ENCODE measurements around the gene TRAPPC3.
"Not testable (repeated sequence)": the region's sequence is repeated elsewhere in the genome, so short reads cannot be mapped to it uniquely, and the experiment has no call there.

TRAPPC3 gene

DNA sequence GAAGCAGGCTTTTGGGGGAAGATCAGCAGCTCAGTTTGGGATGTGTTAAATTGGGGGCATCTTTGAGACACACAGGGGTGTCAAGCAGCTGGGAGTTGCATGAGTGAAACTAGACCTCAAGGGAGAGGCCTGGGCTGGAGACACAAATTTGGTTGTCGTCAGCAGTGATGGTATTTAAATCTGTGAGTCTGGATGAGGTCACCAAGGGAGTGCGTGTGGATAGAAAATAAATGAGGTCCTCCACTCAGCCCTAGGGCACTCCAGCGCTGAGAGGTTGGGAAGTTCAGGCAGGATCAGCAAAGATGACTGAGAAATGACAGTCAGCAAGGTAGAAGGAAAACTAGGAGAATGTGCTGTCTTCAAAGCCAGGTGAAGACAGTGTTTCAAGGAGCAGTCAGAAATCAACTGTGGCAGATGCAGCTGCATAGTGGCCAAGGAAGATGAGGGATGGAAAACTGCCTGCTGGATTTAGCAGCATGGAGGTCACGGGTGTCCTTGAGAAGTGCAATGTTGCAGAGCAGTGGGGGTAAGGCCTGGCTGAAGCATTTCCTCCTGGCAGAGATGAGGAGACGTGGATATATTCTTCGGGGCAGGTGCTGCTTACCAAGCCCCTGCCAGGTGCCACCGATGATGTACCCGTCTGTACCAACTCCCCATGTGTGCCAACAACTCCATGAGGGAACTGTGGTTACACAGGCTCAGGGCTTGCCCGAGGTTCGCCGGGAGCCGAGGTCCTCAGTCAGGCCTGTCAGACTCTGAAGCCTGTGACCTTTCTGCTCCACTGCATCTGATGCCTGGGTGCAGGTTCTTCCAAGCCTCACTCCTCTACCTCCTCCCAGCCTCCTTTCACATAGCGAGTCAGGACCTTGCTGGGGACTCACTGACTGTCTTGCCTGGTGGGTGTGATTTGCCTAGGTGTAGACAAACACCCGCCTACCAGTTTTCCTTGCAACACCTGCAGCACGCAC lies 17.9 kb upstream of the TRAPPC3 start:
- in situ Hi-C loops (cut with HindIII; ENCODE audit: low sequenced_read_pairs): no loop called here

DNA sequence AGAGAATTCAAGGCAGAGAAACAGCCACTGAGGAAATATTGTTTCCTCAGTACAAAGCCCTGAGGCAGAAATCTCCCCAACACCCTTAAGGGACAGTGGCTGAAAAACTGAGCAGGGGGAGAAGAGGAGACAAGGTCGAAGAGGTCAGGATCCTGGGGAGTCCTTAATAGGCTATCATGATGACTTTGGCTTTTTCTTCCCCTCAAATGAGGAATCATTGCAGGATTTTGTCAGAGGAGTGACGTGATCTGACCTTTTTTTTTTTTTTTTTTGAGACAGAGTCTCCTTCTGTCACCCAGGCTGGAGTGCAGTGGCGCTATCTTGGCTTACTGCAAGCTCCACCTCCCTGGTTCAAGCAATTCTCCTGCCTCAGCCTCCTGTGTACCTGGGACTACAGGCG lies 16.9 kb upstream of the TRAPPC3 start:
- in situ Hi-C loops (cut with HindIII; ENCODE audit: low sequenced_read_pairs): no loop called here

DNA sequence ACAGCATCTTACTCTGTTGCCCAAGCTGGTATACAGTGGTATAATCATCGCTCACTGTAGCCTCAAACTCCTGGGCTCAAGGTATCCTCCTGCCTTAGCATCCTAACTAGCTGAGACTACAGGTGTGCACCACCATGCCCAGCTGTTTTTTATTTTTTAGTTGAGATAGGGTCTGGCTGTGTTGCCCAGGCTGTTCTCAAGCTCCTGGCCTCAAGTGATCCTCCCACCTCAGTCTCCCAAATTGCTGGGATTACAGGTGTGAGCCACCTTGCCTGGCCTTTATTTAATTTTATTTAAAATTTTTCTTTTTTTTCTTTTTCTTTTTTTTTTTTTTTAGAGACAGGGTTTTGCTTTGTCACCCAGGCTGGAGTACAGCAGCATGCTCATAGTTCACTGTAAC lies 15.9 kb upstream of the TRAPPC3 start:
- in situ Hi-C loops (cut with HindIII; ENCODE audit: low sequenced_read_pairs): no loop called here

DNA sequence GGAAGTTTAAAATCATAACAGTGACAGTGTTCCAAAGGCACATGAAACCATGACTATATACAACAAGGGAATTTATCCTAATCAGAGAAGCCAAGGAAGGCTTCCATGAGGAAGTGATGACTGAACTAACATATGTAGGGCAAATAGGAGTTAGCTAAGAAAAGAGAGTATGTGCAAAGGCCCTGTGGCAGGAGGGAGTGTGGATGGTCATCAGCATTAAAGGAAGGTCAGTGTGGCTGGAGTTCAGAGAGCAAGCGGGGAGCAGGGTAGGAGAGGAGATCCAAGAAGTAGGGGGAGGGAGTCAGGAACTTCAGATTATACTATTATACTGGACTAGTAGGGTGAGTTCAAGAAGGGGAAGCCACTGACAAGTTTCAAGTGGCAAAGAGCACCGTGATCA lies 15.1 kb upstream of the TRAPPC3 start:
- in situ Hi-C loops (cut with HindIII; ENCODE audit: low sequenced_read_pairs): no loop called here

DNA sequence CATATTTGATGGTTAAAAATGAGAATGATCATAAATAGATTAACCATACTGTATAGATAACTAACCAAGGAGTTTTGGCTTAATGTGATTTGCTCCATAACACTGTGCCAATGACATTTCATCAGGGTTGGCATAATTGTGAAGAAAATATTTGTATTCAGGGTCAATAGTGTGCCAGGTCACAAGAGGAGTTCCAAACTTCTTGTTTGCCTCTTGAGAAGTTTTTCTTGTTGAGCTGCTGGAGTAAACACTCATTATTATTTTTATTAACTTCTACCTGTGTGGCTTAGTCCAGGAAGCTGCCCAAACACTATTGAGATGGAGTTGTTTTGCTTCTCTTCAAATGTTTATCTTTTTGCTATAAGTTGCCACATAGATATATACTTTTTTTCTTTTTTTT lies 14.1 kb upstream of the TRAPPC3 start:
- in situ Hi-C loops (cut with HindIII; ENCODE audit: low sequenced_read_pairs): no loop called here

DNA sequence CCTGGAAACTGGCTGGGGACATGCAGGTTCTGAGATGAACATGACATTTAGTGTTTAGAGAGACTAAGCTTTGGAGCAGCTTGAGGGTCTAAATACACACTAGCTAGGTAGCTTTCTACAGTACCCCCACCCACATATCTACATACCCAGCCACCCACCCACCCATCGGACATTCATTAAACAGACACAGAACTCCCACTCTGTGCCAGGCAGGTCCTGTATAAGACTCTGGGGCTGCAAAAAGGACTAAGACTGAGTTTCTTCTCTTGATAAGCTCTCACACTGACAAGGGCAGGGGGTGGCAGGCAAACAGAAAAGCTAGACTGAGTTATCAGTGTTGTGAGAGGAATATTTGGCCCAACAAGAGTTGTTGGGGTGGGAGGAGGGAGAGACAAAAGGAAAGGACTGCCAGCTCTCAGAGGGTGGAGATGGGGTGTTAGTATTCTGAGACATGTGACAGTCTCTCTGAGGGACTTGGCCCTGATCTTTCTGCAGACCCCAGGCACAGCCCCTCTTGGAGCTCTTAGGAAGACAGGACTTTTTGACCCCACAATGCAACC lies 13.5 kb upstream of the TRAPPC3 start:
- in situ Hi-C loops (cut with HindIII; ENCODE audit: low sequenced_read_pairs): no loop called here

DNA sequence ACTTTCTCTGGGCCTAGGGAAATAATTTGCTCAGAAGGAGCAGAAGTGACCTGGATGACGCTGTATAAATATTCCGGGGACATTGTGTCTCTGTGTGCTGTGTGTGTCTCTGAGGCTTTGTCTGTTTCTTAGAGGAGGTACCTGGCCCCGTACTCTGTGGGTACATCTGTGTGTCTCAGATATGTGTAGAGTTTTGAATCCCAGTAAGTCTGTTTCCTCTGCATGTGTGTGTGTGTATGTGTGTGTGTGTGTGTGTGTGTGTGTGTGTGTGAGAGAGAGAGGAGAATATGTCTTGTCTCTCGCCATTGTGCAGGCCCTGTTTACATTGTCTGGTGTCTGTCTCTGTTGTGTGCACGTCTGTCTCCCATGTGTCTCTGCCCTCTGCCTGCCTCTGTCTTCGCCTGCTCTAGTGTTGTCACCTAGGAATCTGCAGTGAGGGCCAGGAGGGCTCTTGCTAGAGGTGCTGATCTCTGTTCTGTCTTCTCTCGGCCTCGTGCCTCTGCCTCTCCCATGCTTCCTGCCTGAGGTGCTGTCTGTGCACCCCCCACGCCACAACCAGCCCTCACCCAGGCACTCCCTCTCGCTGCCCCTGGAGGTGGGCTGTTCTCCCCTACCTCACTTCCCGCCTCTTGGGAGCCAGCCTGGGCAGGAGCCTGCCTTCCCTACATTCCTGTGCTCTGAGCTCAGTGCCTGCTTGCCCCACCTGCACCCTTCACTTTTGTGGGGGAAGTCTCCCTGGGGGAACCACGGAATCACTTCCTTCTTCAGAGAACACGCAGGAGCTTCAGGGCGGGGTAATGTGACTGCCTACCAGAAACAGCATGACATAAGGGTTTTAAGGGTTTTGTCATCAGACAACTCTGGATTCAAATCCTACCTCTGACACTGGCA lies 12.6 kb upstream of the TRAPPC3 start:
- in situ Hi-C loops (cut with HindIII; ENCODE audit: low sequenced_read_pairs): no loop called here

DNA sequence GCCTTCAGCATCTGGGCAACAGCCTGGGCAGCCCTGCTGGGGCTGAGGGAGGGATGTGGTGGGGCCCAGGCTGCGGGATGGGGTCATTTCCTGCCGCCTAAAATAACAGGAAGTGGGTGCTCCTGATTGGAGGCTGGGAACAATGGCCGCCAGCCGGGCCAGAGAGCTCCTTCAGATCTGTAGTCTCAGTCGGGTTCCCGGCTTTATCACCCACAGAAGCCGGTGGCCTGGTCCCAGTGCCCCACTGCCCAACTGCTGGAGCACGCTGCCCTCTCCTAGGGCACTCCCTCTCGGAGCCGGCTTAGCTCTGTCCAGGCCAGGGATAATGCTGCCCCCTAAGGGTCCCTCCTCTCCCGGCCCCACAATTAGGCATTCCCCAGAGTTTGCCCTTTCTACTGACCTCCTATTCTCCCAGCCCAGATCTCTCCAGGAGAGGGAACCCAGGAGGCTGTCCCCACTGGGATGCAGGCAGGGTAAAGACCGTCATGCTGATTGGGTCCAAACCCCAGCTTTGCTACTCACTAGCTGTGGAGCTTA lies 11.7 kb upstream of the TRAPPC3 start:
- in situ Hi-C loops (cut with HindIII; ENCODE audit: low sequenced_read_pairs): no loop called here

DNA sequence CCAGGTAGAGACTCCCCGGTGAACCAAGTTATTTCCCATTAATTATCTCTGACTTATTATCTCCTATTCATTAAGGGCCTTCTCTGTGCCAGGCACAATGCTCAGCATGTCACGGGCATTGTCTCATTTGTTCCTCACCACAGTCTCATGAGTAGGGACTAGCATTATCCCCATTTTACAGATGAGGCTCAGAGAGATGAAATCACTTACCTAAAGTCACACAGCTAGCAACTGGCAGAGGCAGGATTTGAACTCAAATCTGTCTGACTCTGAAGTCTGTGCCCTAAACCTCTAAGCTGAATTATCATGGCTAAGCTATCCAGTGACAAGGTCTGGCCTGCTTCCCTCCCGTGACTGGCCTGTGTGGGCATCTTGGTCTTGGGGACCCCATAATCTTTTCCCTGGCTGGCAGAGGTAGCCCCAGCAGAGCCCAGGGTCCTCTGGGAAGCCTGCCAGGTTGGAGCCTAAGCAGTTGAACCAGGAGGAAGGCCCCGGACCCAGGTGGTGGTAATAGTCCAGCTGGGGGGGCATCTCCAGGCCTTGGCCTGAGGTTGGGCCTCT lies 11.2 kb upstream of the TRAPPC3 start:
- in situ Hi-C loops (cut with HindIII; ENCODE audit: low sequenced_read_pairs): no loop called here

DNA sequence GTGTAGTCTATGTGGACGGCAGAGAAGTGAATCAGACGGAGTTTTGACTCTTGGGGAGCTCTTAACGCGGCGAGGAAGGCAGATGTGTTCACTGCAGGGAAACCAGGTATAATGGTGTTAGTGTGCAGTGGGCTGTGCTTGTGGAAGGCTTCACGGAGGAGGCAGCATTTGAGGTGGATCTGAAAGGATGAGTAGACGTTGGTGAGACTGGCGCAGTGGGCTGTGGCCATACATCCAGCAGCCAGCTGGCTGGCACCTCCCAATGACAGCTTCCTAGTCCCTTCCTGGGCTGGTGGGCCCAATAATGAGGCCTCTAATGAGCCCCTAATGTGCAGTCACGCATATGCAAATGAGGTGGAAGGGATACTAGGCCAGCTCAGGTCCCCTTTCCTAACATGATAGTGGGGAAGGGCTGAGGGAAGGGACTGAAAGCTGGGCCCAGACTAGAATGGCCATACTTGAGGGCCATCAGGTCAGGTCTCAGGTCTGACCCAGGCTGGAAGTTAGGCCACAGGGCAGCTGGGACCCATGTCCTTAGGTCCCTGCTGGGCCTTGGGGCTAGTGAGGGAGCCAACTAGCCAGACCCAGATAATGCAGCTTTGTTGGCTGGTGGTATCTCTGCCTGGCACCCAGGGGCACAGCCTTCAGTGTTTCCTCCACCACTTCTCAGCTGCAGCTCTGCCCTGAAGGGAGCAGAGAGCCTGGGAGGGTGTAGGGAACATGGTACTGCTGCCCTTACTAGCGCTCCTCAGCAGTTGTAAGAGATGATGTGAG lies 10.5 kb upstream of the TRAPPC3 start:
- in situ Hi-C loops (cut with HindIII; ENCODE audit: low sequenced_read_pairs): no loop called here

DNA sequence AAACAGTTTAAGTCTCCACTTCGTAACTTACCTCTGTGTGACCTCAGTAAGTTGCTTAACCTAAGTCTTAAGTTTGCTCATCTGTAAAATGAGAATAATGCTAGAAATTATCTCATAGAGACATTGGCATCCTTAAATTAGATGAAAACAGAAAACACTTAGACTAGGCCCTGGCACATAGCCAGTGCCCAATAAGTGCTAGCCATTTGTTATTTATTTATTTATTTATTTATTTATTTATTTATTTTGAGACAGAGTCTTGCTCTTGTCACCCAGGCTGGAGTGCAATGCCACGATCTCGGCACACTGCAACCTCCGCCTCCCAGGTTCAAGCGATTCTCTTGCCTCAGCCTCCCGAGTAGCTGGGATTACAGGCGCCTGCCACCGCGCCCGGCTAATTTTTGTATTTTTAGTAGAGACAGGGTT lies 9.6 kb upstream of the TRAPPC3 start:
- in situ Hi-C loops (cut with HindIII; ENCODE audit: low sequenced_read_pairs): not testable (repeated sequence)

DNA sequence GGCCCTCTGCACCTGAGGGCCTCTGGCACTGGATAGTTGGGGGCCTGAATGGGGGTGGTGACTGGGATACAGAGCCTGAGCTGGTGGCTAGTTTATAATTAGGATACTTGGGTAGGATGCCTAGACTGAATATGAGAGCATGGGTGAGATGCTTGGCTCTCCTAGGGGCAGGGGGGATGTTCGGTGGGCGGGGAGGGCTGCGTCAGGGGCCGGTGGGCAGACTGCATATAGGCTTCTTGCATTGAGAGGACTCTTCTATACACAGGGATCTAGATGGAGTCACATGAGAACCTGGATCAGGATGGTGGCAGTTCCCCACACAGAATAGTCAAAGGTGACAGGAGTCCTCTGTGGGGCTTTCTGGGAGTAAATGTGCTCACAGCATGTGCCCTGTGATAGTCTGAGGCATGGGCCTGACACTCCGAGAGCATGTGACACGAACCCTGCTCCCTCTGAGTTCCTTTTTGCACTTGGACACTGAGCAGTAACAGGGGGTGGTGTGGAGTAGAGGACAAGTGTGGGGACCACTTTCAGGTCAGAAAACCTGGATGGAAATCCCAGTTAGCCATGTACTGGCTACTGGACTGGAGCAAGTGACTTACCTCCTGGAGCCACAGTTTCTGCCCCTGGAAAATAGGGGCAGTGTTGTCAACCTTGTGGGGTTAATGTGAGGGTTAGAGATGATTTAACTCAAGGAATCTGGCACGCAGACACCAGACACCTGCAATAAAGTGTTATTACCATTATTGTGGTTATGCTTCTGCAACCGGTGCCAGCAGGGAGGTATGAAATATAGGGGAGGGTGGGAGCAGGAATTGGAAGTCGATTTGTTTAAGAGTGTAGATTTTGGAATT lies 8.9 kb upstream of the TRAPPC3 start:
- in situ Hi-C loops (cut with HindIII; ENCODE audit: low sequenced_read_pairs): no loop called here

DNA sequence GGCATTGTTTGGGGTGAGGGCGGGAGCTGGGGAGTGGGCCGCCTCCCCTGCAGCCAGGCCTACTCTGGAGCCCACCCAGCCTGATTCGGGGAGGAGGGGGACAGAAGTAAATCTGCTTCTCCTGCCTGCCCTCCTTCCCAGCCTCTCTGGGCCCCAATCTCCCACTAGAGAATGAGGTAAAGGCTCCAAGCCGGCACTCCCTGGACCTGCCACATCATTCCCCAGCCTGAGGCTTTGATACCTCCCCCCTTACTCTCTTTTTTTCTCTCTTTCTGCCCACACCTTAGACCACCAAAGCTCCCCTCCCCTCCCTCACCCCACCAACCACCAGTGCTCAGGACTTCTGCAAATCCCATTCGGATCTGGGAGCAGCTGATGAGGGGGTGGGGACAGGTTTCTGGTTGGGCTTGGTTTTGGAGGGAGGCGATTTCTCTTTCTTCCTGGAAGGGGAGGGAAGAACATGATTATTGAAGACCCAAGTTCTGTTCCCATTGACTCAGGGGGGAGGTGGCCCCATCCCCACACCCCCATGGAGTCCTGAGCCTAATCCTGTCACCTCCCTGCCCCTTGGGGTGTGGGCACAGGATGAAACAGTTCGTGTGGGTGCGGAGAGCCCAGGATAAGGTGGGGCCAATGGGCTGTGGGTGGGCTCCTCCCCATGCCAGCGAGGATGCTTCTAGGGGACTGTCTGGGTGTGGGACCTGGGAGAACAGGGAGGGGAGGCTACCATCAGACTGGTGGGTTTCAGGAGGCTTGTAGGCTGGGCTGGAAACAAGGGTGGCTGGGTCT lies 8.0 kb upstream of the TRAPPC3 start:
- in situ Hi-C loops (cut with HindIII; ENCODE audit: low sequenced_read_pairs): no loop called here

DNA sequence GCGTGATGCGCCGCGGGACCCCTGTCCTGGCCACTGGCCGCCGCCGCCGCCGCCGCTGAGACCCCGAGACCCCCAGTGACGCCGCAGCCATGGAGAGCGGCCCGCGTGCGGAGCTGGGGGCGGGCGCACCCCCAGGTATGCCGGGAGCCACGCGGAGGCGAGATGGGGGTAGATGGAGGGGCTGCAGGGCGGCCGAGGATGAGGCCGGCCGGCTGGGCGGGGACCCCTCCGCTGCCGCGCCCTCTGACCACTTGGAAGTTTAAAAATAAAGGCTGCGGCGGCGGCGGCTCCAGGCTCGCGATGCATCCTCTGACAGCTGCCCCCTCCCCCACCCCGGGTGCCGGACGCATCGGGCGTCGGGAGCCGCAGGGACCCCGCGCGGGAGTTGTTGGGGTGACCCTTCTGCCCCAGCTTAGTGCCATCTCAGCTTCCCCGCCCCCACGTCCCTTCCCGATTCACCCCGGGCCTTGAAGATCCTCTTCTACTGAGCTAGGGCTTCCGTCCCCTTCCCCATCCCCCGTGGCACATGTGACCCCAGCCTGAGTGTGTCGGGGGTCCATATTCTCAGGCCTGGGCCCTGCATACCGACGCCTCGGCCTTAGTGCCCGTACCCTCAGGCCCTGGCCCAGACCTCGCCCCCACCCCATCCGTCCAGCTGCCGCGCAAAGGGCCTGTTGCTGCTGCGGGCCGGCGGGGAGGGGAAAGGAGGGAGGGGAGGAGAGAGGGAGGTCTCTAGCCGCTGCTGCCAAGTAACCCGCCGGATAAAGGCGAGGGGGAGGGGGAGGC lies 7.2 kb upstream of the TRAPPC3 start:
- in situ Hi-C loops (cut with HindIII; ENCODE audit: low sequenced_read_pairs): no loop called here

DNA sequence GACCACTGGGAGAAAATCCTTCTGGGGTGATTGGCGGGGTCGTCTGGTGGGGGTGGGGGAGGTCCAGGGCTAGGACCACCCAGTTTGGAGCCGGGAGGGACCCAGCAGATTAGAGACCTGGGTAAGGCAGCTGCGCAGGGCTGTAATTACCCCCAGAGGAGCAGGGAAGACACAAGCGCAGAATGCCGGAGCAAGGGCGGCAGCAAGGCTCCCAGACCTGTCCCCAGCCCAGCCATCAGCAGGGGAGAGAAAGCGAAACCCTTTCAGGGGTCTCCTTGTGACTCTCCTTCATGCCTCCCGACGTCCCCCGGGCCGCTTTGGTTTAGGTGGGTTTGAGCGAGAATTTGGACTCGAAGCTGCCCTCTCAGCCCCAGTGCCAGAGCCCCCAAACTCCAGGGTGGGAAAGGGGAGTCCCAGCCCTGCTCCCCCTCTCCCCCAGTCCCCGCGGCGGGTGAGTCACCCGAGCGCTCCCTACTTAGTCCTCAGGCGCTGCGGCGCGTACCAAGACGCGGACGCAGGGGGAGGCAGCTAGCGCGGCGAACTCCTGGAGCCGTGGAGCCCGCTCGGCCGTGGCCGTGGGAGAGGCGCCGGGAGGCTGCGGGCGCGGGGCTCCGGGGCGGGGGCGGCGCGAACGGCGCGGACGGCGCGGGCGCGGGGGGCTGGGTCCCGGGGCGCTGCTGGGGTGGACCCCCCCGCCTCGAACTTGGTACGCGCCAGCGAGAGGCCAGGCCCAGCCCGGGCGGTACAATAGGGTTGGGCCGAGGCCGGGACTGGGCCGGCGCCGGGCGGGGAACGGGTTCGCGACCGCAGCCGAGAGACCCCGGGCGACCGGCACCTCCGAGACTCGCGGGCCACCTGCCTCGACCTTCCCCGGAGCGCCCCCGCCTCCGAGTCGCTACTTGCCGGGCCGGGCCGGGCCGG lies 6.4 kb upstream of the TRAPPC3 start, which contains the start of gene MAP7D1:
MAP7D1 (plus strand) TSS at position 753 of the 921 bp plus-strand sequence. CDS start 258 bp downstream, outside the sequence.
- in situ Hi-C loops (cut with HindIII; ENCODE audit: low sequenced_read_pairs): no loop called here

DNA sequence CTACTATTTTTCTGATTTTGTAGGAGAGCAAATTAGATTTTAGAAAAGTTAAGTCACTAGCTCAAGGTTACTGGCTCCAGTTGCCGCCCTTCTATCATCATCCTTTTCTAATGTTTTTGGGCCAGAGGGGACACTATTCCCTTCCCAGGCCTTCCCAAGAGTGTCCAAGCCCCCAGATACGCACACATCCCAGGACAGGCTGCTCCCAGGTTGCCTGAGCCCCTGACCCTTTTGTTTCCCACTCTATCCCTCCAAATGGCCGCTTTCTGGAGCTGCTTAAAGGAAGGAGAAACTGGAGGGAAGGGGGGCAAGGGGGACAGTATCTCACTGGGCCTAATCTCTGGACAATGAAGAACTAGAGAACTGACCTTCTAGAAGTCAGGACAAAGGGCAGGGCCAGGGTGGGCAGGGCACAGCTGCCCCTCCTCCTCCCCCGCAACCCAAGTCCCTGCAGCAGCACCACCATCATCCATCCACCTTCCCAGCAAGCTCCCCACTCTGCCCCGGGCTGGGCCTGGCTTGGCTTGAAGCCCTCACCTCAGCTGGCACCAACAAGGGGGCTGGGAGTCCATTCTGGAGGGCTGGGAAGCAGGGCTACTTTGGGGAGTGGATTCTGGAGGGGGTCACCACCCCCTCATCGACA lies 5.6 kb upstream of the TRAPPC3 start:
- in situ Hi-C loops (cut with HindIII; ENCODE audit: low sequenced_read_pairs): no loop called here
